Neutrophil (primary cell): Measurements from ENCODE around the gene GEMIN2.
"Not testable (repeated sequence)": the region's sequence is repeated elsewhere in the genome, so short reads cannot be mapped to it uniquely, and the experiment has no call there.

Experiments
- H3K27ac ChIP-seq: fragments of 200-600 bp; sonication (generic); 2 replicates; pipeline ENCODE4 v1.5.1; 2016; ENCODE audit warnings: mild to moderate bottlenecking, moderate library complexity
- H3K27me3 ChIP-seq: fragments of 200-600 bp; sonication (generic); 2 replicates; pipeline ENCODE4 v1.6.0; 2016; ENCODE audit warnings: mild to moderate bottlenecking
- H3K36me3 ChIP-seq: fragments of 200-600 bp; sonication (generic); 2 replicates; pipeline ENCODE4 v1.5.1; 2017
- H3K4me1 ChIP-seq, 2 experiments: fragments of 200-600 bp in 1 of 2; sonication (generic) in 1 of 2; 1 replicate in 1 of 2; 2 replicates in 1 of 2; pipeline versions ENCODE4 v1.5.1 to v1.6.1; 2013 to 2016; ENCODE audit warnings: low read depth in 1 of 2, low read length in 1 of 2, mild to moderate bottlenecking in 1 of 2, moderate library complexity in 1 of 2; ENCODE audit not compliant: control insufficient read depth in 1 of 2, insufficient read depth in 1 of 2
- H3K4me3 ChIP-seq, 2 experiments: fragments of 200-600 bp in 1 of 2; sonication (generic) in 1 of 2; 1 replicate in 1 of 2; 2 replicates in 1 of 2; pipeline ENCODE4 v1.5.1; 2013 to 2016; ENCODE audit warnings: low read depth in 1 of 2, low read length in 1 of 2, mild to moderate bottlenecking in 1 of 2, moderate library complexity in 1 of 2
- H3K9me3 ChIP-seq: fragments of 200-600 bp; sonication (generic); 2 replicates; pipeline ENCODE4 v1.5.1; 2016
- TF ChIP-seq, protein P1 (sequence below): fragments of 200-600 bp; sonication (generic); IDR thresholded peaks from 2 replicates; pipeline ENCODE4 v1.5.1; 2016; ENCODE audit warnings: antibody characterized with exemption

GEMIN2 gene

DNA sequence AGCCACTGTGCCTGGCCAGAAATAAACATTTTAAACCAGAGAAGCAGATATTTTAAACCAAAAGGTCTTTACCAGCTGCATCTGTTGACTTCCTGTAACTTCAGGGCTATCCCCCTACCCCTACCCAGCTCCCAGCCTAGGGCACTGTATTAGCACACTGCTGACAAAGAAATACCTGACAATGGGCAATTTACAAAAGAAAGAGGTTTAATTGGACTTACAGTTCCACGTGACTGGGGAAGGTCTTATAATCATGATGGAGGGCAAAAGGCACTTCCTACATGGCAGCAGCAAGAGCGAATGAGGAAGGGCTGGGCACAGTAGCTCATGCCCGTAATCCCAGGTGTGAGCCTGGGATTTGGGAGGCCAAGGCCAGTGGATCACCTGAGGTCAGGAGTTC, 26.0 kb downstream of the GEMIN2 start:
- peaks cover 44% of the 10 kb centered on the region for H3K36me3 ChIP-seq

DNA sequence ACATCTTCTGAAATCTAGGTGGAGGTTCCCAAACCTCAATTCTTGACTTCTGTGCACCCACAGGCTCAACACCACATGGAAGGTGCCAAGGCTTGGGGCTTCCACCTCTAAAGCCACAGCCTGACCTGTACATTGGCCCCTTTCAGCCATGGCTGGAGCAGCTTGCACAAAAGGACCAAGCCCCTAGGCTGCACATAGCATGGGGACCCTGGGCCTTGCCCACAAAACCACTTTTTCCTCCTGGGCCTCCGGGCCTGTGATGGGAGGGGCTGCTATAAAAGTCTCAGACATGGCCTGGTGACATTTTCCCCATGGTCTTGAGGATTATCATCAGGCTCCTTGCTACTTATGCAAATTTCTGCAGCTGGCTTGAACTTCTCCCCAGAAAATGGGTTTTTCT, 27.5 kb downstream of the GEMIN2 start:
- not testable (repeated sequence) for H3K4me3 ChIP-seq, H3K9me3 ChIP-seq, H3K27ac ChIP-seq, H3K4me1 ChIP-seq, H3K27me3 ChIP-seq
- H3K36me3 ChIP-seq = peaks cover 53% of the 10 kb centered on the region

More for the DNA sequence above, 26.0 kb downstream of the GEMIN2 start:
- Histone ChIP-seq H3K4me1 (no peaks in the 10 kb centered on the region), H3K4me3 (no peak overlapping the region), H3K27me3 (no peaks in the 10 kb centered on the region), H3K27ac (no peak overlapping the region), H3K9me3 (no peaks in the 10 kb centered on the region)
- TF ChIP-seq, protein P1, sequence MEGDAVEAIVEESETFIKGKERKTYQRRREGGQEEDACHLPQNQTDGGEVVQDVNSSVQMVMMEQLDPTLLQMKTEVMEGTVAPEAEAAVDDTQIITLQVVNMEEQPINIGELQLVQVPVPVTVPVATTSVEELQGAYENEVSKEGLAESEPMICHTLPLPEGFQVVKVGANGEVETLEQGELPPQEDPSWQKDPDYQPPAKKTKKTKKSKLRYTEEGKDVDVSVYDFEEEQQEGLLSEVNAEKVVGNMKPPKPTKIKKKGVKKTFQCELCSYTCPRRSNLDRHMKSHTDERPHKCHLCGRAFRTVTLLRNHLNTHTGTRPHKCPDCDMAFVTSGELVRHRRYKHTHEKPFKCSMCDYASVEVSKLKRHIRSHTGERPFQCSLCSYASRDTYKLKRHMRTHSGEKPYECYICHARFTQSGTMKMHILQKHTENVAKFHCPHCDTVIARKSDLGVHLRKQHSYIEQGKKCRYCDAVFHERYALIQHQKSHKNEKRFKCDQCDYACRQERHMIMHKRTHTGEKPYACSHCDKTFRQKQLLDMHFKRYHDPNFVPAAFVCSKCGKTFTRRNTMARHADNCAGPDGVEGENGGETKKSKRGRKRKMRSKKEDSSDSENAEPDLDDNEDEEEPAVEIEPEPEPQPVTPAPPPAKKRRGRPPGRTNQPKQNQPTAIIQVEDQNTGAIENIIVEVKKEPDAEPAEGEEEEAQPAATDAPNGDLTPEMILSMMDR = no peak

DNA sequence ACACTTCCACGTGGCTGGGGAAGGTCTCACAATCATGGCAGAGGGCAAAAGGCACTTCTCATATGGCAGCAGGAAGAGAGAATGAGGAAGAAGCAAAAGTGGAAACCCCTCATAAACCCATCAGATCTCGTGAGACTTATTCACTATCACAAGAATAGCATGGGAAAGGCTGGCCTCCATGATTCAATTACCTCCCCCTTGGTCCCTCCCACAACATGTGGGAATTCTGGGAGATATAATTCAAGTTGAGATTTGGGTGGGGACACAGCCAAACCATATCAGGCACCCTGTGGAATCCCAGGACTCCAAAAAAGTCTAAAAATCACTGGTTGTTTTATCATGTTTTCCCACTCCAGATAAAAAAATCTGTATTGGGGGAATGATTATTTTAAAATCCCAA, 29.1 kb downstream of the GEMIN2 start:
- not testable (repeated sequence) for H3K27me3 ChIP-seq, H3K4me3 ChIP-seq, H3K9me3 ChIP-seq, H3K4me1 ChIP-seq, H3K27ac ChIP-seq
- H3K36me3 ChIP-seq = peaks cover 51% of the 10 kb centered on the region

DNA sequence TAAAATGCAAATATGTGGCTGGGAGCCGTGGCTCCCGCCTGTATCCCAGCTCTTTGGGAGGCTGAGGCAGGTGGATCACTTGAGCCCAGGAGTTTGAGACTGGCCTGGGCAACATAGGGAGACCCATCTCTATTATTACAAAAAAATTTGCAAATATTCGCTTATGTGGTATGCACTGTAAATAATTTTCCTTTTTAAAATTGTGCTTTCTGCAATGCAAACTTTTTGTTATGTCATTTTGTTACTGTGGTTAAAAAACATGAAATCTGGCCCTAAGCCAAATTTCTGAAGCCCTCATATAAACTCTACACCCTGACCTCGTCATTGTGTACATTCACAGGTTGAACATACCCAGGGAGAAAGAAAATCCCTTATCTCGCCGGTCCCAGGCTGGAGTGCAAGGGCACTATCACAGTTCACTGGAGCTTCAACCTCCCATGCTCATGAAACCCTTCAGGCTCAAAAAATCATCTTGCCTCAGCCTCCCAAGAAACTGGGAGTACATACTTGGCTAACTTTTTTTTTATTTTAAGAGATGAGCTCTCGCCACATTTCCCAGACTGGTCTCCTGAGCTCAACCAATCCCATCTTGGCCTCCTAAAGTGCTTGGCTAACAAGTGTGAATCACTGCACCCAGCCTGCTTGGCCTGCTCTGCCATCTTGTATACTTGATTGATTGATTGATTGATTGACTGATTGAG, 31.3 kb downstream of the GEMIN2 start:
- Histone ChIP-seq H3K4me3 (no peak overlapping the region), H3K27ac (no peak overlapping the region), H3K9me3 (no peaks in the 10 kb centered on the region), H3K27me3 (no peaks in the 10 kb centered on the region), H3K36me3 (peaks cover 54% of the 10 kb centered on the region), H3K4me1 (no peaks in the 10 kb centered on the region)
- TF ChIP-seq, protein P1 = no peak

DNA sequence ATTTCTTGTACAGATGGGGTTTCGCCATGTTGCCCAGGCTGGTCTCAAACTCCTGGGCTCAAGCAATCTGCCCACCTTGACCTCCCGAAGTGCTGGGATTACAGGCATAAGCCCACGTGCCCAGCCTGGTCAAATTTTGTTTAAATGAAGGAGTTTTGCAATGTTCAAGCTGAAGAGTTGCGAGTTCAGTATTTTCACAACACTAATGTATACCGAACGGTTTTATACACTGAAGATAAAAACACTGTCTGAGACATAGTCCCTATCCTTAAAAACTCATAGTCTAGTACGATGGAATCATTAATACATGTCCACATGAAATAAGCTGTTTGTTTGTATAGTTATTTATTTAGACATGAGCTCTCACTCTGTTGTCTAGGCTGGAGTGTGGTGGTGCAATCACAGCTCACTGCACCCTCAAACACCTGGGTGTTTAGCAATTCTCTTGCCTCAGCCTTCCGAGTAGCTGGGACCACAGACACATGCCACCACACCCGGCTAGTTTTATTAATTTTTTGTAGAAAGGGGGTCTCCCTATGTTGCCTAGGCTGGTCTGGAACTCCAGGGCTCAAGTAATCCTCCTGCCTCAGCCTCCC, 40.6 kb downstream of the GEMIN2 start:
- Histone ChIP-seq H3K27me3 (no peaks in the 10 kb centered on the region), H3K4me3 (peak overlapping the region in 1 of 2 experiments; percentile 16), H3K9me3 (no peaks in the 10 kb centered on the region), H3K36me3 (peaks cover 71% of the 10 kb centered on the region), H3K4me1 (peaks cover 14 to 16% of the 10 kb centered on the region in 2 experiments), H3K27ac (peak overlapping the region; percentile 77)
- TF ChIP-seq, protein P1 = no peak

DNA sequence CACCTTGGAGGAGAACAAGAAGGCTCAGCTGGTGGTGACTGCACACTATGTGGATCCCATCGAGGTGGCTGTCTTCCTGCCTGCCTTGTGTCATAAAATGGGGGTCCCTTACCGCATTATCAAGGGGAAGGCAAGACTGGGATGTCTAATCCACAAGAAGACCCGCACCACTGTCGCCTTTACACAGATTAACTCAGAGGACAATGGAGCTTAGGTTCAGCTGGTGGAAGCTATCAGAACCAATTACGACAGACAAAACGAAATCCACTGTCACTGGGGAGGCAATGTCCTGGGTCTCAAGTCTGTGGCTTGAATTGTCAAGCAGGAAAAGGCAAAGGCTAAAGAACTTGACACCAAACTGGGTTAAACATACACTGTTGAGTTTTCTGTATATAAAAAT, 43.4 kb downstream of the GEMIN2 start:
- H3K9me3 ChIP-seq = no peaks in the 10 kb centered on the region
- no peak overlapping the region for H3K4me3 ChIP-seq
- peaks cover 65% of the 10 kb centered on the region for H3K36me3 ChIP-seq
- peaks cover 14 to 16% of the 10 kb centered on the region in 2 experiments for H3K4me1 ChIP-seq
- H3K27ac ChIP-seq = no peak overlapping the region
- TF ChIP-seq, protein P1 = no peak
- H3K27me3 ChIP-seq = no peaks in the 10 kb centered on the region
